CD4-positive, alpha-beta T cell treated with Interleukin-10 for 1 hour (primary cell): Measurements from ENCODE around the gene PLCXD3.
"Not testable (repeated sequence)": the region's sequence is repeated elsewhere in the genome, so short reads cannot be mapped to it uniquely, and the experiment has no call there.

Experiments used
- DNase-seq: peaks from one replicate; pipeline ENCODE4 v3.0.0-alpha.2; 2020

Gene PLCXD3, protein sequence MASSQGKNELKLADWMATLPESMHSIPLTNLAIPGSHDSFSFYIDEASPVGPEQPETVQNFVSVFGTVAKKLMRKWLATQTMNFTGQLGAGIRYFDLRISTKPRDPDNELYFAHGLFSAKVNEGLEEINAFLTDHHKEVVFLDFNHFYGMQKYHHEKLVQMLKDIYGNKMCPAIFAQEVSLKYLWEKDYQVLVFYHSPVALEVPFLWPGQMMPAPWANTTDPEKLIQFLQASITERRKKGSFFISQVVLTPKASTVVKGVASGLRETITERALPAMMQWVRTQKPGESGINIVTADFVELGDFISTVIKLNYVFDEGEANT

DNA sequence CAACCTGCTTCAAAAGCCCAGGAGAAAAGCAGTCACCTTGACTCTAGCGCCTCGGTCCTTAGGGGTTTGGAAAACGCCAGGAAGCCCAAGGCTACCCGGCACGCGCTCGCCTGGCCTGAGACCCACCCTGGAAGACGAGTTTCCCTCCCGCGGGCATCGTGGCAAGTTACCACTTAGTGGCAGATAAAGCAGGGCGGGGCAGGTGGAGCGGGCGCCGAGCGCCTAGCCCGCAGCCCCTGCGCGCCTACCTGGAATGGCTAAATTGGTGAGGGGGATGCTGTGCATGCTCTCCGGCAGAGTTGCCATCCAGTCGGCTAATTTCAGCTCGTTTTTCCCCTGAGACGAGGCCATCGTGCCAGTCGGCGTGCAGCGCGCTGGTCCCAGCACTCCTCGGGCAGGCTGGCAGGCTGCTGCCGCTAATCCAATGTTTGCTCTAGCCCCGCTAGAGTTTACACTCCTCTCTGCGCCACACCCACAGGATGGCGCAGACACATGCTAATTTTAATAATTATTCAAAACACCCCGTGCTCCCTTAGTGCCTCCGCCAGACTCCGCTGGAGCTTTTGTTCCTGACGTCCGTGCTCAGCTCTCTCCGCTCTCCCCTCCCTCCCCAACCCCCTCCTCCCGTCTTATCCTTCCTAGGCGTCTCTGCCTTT, at the start of gene PLCXD3:
TSS of gene PLCXD3 (minus strand) at position 426 of the 656 bp plus-strand sequence. CDS start at position 351, 75 bp downstream.
- DNase-seq = no peak

DNA sequence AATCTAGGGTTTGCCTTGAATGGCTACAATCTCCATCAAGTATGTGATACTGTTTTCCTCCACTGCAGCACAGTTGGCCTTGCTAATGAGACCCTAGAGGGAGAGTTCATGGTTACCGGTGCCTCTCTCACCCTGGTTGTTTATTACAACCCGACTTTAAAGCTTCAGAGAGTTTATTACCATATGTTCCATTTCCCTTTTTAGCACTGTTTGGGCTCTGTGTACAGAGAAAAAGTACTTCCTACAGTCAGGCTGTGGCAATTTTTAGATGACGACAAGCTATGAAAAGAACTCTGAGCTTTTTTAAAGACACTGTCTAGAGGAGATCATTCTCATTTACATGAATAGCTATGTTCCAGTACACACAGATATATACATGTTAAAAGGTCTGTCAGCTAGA, 48.8 kb upstream of the PLCXD3 start:
- DNase-seq = no peak

DNA sequence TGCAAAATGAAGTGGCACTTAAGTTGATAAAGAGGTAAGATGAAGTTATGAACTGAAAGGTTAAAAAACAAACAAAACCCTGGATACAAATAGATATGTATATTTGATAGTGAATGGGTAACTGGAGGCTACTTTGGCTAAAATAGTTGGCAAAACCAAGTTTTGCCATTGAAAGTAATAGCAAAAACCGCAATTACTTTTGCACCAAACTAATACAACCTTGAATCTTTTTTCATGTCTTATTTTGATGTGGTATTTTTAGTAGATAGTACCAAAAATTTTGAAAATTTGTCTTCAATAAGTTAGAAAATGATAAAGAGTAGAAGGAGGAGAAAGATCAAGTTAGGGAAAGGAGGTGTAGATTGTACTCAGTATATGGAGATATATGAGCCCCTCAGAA, 47.9 kb upstream of the PLCXD3 start:
- no peak for DNase-seq

DNA sequence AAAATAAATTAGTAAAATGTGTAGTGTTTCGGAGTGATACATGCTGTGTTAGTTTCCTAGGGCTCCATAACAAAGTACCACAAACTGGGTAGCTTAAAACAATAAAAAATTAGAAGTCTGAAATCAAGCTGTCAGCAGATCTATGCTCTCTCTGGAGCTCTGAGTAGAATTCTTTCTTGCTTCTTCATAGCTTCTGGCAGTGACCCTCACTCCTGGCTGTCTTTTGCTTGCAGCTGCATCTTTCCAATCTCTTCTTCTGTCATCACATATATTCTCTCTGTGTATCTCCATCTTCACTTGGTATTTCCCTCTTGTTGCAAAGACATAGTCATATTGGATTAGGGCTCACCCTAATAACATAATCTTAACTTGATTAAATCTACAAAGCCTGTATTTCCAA, 37.6 kb upstream of the PLCXD3 start:
- no peak for DNase-seq

DNA sequence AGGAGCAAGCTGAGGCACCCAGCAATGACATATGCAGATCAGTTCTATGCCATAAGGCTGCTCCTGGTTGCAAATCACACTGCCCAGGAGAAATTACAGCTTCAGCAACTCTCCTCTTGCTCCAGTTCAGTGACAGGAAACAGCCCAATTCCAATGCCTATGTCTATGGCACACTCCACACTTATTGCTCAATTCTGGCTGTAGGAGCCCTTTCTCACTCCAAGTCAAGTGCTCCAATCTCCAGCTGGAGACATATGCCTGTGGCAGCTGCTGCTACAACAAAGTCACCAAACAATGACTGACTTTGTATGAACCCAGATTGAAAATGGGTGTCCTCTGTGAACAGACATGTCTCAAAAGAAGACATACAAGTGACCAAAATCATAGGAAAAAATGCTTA, 31.8 kb upstream of the PLCXD3 start:
- no peak for DNase-seq

DNA sequence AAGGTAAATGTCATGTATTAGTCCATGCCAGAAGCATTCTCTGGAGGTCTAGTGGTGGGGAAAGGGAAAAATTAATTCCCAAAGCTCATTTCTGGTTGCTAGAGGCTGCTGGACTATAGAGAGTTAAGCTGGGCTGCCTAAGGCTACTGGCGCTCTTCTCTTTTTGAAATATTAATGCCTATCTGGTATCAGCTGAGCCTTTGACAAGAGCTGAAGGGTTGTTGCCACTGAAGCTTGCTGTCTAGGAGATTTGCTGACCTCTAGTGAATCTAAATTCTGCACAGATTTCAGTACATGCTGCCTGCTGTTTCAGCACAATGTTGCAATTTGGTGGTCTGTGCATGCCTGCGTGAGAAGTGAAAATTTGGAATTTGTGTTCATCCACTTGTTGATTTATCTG, 29.1 kb upstream of the PLCXD3 start:
- DNase-seq = no peak

DNA sequence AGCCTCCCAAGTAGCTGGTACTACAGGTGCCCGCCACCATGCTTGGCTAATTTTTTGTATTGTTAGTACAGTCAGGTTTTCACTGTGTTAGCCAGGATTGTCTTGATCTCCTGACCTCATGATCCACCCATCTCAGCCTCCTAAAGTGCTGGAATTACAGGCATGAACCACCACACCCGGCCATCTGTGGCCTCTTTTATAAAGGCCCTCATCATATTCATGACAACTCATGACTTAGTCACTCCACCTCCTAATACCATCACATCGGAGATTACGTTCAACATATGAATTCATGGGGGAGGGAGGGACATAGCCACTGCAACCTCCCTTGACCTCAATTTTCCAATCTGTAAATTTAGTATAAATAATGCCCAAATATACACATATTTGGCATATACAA, 27.2 kb upstream of the PLCXD3 start:
- DNase-seq = no peak

DNA sequence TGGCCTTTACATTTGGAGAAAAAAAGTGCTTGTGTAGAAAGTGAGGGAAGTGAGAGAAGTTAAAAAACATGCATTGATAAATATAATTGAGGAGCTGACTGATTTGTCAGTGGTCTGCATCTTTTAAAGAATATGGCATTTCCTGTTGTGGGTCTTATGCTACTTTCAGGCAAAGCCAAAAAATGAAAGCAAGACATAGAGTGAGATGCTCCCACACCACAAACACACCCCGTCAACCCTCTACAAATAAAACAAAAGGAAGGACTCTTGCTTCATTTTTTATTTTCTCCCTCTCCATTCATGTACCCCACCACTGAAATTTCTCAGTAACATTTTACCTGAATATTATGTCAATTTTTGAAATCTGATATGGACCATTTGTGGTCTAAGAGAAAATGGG, 22.1 kb upstream of the PLCXD3 start:
- no peak for DNase-seq

DNA sequence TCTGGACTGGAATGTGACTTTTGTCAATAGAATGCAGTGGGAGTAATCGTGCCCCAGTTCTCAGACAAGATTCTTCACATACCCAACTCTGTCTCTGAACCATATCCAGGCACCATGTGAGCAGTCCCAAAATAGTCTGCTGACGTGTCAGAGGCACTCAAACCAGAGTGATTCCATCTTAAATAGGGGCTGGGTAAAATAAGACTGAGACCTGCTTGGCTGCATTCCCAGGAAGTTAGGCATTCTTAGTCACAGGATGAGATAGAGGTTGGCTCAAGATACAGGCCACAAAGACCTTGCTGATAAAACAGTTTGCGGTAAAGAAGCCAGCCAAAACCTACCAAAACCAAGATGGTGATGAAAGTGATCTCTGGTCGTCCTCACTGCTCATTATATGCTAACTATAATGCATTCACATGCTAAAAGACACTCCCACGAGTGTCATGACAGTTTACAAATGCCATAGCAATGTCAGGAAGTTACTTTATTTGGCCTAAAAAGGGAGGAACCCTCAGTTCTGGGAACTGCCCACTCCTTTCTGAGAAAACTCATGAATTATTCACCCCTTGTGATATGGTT, 16.9 kb upstream of the PLCXD3 start:
- DNase-seq = no peak

DNA sequence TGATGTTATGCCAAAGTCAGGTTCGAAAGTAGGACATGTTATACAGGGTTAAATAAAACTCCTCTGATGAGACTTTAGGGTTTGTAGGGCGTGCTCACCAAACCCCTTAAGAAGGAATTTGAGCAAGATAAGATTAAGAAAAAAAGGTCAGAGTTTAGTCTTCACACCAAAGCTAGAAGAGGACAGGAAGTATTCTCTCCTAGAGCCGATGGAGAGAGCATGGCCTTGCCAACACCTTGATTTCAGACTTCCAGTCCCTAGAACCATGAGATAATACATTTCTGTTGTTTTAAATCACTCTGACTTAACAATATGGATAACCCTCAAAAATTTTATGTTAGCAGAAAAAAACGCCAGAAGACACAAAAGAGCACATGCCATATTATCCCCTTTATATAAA, 16.3 kb upstream of the PLCXD3 start:
- DNase-seq = no peak

DNA sequence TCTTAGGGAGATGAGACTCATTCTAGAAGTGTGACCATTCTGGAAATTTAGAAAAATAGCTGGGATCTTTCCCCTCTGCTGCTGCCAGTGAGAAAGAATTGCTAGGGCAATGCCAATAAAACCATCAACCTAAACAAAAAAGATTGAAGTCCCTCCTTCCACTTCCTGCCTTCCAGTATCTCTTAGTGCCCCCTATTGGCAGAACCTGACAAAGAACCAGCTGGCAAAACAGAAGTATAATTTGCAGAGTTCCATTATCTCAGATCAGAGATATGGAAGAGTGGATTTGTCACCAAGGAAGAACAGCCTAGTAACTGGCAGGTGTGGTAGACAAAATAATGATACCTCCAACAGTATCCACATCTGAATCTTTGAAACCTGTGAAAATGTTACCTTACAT, 13.8 kb upstream of the PLCXD3 start:
- no peak for DNase-seq

DNA sequence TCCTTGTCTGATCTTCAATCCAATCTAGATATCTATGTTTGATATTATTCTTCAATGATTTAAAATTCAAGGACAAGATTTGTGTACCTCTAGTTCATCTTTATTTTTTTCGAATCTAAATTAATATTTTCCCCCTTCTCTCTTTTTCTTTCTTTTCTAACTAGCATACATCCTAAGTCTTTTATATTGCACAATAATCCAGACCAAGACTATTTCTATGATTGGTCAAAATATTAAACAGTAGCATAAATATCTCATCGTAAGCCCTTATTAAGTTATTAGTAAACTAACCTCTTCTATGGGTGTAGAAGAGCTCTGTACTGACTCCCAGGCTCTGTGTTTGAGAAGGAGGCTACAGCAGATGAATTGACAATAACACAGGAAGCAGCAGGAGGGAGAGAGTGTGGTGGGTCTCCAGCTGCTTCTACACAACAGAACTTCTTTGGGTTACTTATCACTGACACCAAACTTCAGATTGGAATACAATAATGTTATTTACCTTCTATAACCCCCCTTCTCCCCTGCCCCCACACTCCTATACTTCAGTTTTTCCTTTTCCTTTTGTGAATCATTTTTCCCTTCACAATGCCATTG, 11.9 kb upstream of the PLCXD3 start:
- DNase-seq = no peak

DNA sequence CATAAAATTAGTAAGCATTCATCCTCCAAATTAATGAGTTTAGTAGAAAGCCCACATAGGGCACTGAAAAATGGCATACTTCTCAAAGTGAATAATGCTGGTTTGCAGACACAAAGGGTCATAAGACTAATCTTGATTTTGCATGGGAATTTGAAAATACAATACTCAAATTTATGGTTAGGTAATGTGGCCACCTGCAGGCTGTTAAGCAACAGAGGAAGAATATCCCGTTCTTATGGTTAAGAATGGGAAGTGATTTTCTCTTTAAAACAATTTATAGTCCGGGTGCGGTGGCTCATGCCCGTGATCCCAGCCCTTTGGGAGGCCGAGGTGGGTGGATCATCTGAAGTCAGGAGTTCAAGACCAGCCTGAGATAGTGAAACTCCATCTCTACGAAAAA, 9.4 kb upstream of the PLCXD3 start:
- no peak for DNase-seq

DNA sequence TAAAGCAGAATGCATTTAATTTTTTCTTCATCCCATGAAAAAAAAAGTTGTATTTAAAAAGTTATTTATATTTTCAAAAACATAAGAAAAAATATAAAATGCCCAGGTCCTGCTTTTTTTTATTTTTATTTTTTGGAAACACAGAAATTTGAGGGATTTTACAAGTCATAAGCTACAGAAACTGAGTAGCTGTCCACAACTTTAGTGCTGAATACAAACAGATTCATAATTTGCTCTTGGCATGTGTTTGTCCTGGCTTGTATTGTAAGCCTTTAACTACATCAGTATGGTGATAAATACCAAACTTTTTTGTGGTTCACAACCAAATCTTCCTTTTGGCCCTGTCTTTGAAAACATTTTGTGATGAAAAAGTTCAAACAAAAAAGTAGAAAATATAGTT, 7.5 kb upstream of the PLCXD3 start:
- DNase-seq = no peak

DNA sequence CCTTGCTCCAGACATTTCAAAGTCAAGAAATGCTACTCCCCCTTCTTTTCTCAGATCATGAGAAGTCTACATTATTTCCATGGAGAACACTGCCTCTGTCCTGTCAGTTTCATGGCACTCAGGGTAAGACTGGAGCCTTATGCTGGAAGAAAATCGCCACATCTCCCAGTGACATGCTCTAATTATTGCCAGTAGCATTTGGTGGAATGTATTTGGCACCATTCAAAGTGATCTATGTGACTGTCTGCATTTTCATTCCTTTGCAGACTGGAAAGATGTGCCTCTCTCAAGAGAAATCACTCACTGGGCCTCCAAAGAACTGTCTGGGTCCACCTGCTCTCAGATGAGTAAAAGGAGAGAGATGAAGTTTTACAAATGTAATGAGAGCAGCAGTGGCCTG, 840 bp upstream of the PLCXD3 start:
- DNase-seq = no peak

DNA sequence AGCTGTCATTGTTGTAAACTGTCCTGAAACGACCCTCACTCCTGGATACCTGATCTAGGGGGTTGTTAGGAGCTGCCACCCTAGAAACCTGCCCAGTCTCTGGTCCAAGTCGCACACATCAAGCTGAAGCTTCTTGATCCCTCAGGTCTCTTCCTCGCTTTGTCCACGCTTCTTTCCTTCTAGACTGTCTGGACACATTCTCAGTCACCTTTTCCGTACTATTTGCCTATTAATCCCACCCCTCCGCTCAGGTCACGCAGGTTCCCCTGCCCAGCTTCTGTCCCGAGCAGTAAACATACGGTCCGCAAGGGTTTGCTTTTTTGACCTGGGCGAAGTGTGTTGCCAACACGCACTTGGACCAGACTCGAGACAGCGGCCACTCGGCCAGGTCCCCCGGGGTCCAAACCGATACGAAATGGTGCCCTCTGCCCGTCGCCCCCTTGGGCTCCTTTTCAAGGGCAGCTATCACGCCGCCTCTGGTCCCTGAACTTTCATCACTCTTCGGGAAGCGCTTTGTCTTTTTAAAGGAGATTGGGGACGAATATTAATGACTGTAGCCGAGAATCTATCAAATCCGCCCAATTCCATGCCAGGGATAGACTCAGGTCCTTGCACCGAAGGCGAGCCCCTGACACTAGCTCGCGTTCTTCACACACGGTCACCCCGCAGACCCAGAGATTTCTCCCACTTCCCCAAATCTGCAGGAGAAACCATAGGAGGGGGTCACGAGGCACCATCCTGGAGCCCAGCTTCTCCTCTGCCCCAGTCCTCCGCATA, 814 bp downstream of the PLCXD3 start:
- DNase-seq = no peak

DNA sequence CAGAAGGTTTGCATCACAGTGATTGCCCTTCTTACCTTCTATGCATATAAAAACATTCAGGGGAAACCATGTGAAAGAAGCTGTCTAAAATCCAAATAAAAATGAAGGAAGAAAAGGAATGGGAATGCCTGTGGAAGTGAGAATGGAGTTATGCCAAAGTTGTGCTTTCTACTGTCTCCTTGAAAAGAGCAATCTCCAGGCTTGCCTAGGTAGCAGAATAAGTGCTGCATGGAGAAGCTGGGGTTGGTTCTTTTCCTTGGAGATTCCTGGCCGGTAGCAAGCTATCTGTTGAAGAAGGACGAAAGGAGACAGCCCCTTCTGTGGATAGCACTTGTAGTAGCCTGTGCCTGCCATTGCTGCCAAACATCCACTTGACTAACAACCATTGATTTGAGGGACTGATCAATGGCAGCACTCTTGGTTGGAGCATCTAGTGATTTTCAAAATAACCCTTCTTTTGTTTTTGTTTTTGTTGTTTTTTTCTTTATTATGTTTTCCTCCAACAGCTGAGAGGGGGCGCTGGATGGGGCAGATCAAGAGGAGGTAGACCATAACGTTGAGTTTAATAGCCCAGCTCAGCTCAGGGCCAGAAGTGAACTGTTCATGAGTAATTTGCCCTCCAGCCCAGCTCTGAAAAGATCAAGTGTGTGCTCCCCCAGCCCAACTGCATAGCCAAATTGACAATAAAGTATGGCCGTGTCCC, 1.6 kb downstream of the PLCXD3 start:
- DNase-seq = no peak

DNA sequence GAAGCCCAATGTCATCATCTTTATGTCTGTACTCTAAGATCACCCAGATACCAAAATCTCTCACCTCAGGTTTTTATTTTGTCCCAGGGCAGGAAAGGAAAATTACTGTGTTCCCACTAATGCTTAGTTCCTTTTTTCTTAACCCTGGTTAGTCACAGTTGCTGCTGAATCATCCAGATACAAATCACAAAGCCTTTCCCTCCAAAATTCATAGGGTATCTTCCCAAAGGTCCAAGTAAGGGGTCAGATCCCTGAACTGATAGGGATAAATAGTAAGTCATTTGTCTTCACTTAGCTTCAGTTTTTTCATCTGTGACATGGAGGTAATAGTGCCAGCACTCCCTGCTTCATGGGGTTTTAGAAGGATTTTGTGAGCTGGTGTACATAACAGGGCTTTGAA, 2.2 kb downstream of the PLCXD3 start:
- no peak for DNase-seq

DNA sequence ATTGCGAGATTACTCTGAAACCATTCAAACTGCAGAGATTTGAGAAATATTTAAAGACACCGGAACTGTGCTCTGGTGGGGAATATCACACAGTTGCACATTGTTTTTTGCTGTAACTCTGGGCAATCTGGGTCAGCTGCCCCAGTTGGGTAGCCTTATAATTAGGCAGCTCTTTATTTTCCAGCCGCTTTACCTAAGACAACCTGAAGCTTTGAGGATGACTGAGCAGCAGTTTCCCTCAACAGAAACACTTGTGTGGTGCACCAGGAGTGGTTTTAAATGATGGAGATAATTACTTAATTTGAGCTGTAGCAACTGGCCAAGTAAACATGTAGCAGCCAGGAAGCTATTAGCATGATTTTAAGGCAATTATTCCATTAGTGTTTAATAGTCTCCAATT, 2.9 kb downstream of the PLCXD3 start:
- DNase-seq = no peak

DNA sequence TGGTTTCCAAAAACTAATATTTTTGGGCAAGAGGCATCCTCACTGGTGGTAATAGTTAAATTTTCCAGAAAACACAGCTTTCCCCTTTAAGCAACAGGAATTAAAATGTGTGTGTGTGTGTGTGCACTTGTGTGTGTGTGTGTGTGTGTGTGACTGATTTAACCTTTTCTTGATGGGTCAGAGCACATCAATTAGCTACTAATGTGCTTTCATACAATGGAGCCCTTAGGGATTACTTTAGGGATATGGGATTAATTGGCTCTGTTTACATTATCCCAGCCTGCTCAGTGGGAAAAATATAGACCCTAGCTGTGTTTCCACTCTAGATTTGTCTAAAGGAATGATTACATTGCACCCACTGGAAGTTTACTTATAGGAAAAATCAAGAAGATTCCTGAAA, 6.5 kb downstream of the PLCXD3 start:
- no peak for DNase-seq

DNA sequence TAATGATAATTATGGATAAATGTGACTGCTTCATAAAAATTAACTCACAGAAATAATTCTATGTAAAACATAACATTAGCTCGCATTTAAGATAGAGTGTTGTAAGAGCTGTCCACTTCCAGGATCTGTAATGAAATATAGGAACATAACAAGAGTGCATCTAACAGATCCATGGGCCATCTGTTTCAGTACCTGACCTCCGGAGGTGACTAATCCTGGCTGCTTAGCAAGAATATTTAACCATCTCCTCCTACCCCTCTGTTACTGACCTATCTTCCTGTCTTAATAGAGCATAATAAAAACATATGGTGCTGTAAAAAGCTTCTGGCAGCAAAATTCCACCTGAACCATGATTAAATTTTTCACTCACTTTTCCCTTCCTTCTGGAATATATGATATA, 7.1 kb downstream of the PLCXD3 start:
- DNase-seq = no peak

DNA sequence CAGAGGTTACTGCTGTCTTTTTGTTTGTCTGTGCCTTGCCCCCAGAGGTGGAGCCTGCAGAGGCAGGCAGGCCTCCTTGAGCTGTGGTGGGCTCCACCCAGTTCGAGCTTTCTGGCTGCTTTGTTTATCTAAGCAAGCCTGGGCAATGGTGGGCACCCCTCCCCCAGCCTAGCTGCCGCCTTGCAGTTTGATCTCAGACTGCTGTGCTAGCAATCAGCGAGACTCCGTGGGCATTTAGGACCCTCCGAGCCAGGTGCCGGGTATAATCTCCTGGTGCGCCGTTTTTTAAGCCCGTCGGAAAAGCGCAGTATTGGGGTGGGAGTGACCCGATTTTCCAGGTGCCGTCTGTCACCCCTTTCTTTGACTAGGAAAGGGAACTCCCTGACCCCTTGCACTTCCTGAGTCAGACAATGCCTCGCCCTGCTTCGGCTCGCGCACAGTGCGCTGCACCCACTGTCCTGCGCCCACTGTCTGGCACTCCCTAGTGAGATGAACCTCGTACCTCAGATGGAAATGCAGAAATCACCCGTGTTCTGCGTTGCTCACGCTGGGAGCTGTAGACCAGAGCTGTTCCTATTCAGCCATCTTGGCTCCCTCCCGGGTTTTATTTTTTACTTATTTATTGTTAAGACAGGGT, 16.8 kb downstream of the PLCXD3 start:
- not testable (repeated sequence) for DNase-seq
